ENCODE data around the gene ZNF160.
"Not testable (repeated sequence)": the region's sequence is repeated elsewhere in the genome, so short reads cannot be mapped to it uniquely, and the experiment has no call there.

Gene ZNF160

DNA sequence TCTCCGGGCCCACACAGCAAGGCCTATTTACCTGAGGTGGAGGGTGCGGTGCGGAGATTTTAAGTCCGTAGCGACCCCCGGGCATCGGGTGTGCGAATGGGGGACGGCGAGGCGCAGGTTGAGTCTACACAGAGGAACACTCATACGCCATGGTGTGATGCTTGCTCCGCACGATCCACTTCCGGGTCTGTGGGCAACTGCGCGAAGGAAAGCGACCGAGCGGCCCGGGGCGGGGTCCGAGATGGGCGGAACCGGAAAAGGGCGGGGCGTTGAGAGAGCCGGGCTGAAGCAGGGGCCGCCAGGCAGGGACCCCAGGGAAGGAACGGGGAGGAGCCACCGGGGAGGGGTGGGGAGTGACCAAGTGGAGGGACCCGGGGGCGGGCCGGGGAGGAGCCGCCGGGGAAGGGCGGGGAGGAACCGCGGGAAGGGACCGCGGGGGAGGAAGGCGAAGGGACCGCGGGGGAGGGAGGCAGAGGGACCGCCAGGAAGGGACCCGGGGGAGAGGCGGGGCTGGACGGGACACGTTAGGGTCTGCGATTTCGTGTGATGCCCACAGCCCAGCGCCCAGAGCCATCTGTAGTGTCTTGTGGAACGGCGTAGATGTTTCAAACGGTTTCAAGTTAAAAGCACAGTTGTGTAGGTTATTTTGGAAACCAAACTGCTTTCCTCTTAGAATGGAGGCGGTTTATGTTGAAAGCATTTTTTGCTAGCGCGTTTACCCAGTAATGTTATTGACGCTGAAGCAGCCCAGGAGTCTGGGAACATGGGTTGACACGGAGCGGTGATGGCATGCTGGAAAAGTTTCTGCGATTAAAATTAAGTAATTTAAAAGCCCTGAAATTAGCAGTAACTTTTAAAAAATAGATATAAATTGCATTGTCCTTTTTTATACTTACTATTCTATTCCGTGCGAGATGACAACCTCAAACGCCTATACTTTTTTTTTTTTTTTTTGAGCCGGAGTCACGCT lies at the start of gene ZNF160:
TSS of gene ZNF160 (minus strand) at position 189 of the 970 bp plus-strand sequence. CDS start 17,146 bp downstream, outside the sequence.
- DNase-seq (ENCODE audit: low spot score), result peak; percentile 100

GRCh38 chr19:53147645-53148044 lies 44.4 kb upstream of the ZNF160 start:
- DNase-seq (ENCODE audit: low spot score), result no peak

DNA sequence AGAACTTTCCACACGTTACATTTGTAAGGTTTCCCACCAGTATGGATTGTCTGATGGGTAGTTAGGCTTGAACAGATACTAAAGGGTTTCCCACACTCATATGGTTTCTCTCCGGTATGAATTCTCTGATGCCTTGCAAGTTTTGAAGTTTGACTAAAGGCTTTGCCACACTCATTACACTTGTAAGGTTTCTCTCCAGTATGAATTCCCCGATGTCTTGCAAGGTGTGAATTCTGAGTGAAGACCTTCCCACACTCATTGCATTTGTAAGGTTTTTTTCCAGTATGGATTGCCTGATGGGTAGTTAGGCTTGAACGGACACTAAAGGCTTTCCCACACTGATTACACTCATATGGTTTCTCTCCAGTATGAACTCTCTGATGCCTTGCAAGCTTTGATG lies 37.1 kb upstream of the ZNF160 start:
- DNase-seq (ENCODE audit: low spot score), result no peak

DNA sequence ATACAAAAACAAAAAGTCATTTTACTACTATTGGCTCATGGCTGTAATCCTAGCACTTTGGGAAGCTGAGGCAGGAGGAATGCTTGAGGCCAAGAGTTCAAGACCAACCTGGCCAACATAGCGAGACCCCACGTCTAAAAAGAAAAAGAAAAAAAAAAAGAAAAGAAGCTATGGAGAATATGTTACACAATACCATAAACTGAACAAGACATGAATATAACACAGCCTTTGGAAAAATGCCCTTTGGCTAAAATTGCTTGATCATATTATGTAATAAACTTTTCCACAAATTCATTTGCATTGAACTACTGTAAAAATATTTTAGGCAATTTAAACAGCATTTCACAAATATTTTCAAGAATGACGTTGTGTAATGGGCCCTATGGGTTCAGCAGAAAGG lies 33.2 kb upstream of the ZNF160 start:
- no peak for DNase-seq (ENCODE audit: low spot score)

GRCh38 chr19:53132141-53132991 lies 29.1 kb upstream of the ZNF160 start, which contains the start of gene ZNF415:
TSS of gene ZNF415 (minus strand) at chr19:53132910. CDS start at chr19:53122676, 10,234 bp downstream.
- DNase-seq (ENCODE audit: low spot score), result peak; percentile 90

- DNase-seq (ENCODE audit: low spot score), result no peak
These were observed 28.5 kb upstream of the ZNF160 start for GRCh38 chr19:53131727-53132126.

GRCh38 chr19:53131085-53131590 lies 27.9 kb upstream of the ZNF160 start:
- DNase-seq (ENCODE audit: low spot score), result no peak

DNA sequence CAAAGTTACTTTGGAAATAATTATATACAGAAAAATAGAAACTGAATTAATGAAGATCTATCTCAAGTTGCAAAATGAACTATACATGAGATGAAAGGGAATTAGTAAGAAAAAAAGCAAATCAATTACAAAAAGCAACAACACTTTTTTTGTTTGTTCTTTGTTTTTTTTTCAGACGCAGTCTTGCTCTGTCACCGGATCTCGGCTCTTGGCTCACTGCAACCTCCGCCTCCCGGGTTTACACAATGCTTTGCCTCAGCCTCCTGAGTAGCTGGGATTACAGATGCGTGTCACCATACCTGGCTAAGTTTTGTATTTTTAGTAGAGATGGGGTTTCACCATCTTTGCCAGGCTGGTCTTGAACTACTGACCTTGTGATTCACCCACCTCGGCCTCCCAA lies 27.3 kb upstream of the ZNF160 start:
- DNase-seq (ENCODE audit: low spot score), result no peak

GRCh38 chr19:53126733-53127526 lies 23.7 kb upstream of the ZNF160 start:
- not testable (repeated sequence) for DNase-seq (ENCODE audit: low spot score)

GRCh38 chr19:53123400-53123799 lies 20.2 kb upstream of the ZNF160 start:
- no peak for DNase-seq (ENCODE audit: low spot score)

DNA sequence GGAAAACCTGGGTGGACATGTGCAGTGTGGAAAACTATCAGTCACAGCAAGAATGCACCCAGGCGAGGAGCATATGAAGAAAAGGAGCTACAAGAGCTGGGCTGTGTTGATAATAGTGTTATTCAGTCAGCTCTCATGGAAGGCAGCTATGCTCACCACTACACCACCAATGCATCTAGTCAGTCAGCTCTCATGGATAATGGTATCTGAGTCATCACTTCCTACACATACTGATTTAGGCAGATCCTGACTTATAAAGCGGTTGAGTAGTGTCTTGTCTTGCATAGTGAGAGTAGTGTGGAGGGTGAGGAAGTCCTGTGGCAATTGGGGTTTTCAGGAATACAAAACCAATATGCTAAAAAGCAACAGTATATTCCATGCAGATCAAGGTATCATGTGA lies 9.1 kb upstream of the ZNF160 start:
- no peak for DNase-seq (ENCODE audit: low spot score)

DNA sequence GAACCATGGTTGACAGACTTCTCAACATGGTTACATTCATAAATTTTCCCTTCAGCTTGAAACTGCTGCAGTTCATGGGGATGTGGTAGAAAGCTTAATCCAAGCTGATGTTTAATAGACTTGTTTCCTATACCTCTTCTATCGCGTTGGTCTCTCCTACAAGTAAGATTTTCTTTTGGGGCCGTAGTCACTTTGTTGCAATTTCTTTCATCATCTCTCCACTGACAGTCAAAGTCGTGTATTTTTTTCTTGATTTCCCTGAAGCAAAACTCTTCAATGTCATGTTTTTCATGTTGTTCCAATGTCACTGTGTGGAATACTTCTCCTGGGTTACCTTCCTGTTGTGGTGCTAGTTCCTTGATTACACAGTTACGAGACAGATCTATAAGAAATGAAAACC lies 6.3 kb upstream of the ZNF160 start:
- no peak for DNase-seq (ENCODE audit: low spot score)

GRCh38 chr19:53102756-53103233 lies 427 bp downstream of the ZNF160 start:
- DNase-seq (ENCODE audit: low spot score), result peak; percentile 68

DNA sequence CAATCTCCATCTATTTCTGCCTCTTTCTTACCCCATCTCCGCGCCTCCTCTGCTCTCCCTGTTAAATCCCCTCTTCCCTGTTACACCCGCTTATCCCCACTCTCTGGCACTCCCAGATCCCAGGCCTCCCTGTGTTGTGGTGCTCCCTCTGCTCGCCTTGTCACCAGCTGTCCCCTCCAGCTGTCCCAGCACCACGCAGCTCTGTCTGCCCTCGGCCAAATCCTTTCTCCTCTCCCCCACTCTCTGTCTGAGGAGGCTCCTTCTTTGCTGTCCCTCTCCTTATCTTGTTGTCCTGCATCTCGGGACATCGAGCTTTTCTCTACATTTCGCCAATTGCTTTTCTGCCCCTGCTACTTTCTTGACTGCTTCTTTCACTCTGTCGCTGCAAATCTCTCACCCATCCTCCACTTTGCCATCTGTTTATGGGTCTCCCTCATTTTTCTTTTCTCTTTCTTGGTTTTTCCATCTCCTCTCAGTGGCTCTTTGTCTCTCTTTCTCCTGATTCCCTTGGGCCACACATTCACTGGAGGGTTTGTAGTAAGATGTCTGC lies 941 bp downstream of the ZNF160 start:
- no peak for DNase-seq (ENCODE audit: low spot score)

DNA sequence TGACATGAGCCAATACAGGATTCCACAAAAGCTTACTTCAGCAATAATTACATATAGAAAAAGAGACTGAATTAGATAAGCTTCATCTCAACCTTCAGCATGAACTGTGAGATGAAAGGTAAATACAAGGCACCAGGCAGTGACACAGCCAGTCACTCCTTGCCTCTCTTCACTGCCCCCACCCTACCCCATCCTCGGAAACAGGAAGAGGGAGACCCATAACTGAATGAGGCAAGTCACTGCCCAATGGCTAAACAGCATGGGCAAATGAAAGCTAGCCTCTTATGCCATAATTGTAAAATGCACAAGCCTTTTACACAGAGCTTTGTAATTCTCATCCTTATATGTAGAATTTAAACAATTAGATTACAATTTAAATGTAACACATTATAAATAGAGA lies 1.7 kb downstream of the ZNF160 start:
- DNase-seq (ENCODE audit: low spot score), result no peak

- DNase-seq (ENCODE audit: low spot score), result not testable (repeated sequence)
These were observed 4.7 kb downstream of the ZNF160 start for GRCh38 chr19:53098570-53098969.

- DNase-seq (ENCODE audit: low spot score), result not testable (repeated sequence)
These were observed 6.1 kb downstream of the ZNF160 start for GRCh38 chr19:53096982-53097690.

DNA sequence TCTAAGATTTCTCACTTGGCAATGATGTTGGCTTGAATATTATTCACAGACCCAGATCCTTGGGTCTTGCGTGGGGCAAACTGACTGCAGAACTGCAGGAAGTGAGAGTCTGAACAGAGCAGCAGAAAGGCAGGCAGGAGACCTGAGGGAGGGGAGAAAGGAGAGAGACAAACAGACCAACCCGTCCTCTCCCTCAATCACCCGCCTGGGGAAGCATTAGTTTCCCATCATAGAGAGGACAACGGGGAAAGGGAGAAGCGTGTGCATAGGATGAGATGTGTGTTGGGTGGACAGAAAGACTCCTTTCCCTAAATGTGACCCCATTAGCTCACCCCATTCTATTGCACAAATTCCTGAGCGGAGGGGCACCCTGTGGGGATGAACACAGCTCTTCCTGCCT lies 6.6 kb downstream of the ZNF160 start:
- not testable (repeated sequence) for DNase-seq (ENCODE audit: low spot score)

DNA sequence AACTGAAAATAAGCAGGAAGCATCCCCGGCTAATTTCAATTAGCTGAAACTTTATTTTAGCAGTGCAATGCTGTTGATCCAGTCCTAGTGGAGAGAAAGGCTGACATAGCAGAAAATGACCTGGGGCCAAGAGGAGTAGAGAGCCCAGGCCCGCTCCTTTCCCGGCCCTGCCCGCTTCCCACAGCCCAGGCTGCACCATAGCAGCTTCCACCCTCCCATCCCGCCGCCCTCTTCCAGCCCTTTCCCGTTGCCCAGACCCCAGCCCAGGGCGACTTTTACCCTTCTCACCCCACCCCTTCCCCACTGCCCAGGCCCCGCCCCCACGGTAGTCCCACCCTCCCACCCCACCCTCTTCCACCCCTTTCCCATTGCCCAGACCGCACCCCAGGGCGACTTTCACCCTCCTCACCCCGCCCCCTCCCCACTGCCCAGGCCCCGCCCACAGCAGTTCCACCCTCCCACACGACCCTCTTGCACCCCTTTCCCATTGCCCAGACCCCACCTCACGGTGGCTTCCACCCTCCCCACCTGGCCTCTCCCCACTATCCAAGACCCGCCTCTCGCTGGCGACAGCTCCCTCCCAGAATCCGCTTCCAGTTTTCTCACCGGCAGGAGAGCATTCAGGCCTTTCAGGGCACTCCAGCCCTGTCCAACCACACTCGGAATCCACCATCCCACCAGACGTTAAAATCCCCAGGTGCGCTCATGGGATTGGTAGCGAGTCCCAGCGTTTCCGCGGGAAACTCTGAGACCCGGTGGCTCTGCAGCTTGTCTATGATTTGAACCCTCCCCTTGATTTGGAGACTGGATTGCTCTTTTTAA lies 8.3 kb downstream of the ZNF160 start:
- DNase-seq (ENCODE audit: low spot score), result no peak

DNA sequence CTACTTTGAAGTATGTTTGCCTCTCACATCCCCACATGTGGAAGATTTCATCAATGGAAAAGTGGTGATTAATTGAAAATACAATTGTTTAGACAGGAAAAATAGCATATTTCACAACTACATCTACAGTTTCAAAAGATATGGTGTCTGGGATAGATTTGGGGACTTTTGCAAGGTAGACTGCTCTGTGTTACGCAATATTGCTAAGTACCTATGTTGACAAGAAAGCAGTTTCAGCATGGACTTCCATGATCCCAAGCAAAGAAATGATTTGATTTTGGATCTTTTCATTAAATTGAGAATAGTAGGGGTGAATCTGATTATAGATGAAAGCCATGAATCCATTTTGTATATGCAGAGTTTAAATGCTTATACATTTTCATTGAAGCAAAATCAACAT lies 10.5 kb downstream of the ZNF160 start:
- no peak for DNase-seq (ENCODE audit: low spot score)

Data from left forelimb (tissue), 1 donor.